ENCODE data around the gene GANAB.

DNA sequence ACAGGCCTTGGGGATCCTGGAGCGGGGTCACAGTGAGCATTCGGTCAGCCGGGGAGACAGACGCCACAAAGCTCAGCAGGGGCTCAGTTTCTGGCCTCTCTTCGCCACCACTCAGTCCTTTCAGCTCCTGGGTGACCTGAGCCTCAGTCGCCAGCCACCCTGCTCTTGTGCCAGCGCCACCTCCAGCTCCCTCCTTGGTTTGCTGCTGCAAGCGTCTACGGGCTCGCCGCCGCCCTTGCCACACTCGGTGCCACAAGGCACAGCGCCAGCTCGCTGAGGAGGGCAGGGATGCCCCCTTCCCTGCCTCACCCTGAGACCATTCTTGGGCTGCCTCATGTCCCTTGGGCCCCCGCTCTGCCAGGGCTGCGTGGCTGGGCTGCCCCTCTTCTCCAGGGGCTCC is 71.3 kb downstream of the GANAB start:
- TF ChIP-seq CTCF (IDR thresholded peaks at IDR 0.05; ENCODE audit: low read length) = no peak
- TF ChIP-seq EZH2 (optimal IDR thresholded peaks at IDR 0.05; ENCODE audit: low read depth, low read length) = no peak
